ENCODE results near the gene CST6.

GRCh38 chr11:66012371-66012945 is 650 bp downstream of the CST6 start:
- TF ChIP-seq CTCF (conservative IDR thresholded peaks at IDR 0.05 in 1 of 2, IDR thresholded peaks at IDR 0.05 in 1 of 2; ENCODE audit: low read depth in 1 of 2, low read length in 2 of 2) (no peak), EZH2 (IDR thresholded peaks at IDR 0.05; ENCODE audit: low read length, missing control alignments) (no peak)
